Ovary (tissue), 9 donors: ENCODE results near the gene SGCD. TPM values are rescaled to one million over a fixed set of nuclear protein-coding genes. Genes with fewer than 3 reads are reported as not detected.
A peak's percentile ranks its signal among the peaks of the same experiment; 100 is the strongest.

Experiments
- DNase-seq, 5 donors: peaks; one replicate each; pipeline ENCODE4 v3.0.0-alpha.2; 2019 to 2020
- H3K27ac ChIP-seq, 2 donors: fragments of 200-600 bp; one replicate each; pipeline versions ENCODE4 v1.5.1 to v1.8.0; 2019 to 2022
- H3K27me3 ChIP-seq: fragments of 200-600 bp; one replicate; pipeline ENCODE4 v1.8.0; 2022
- H3K36me3 ChIP-seq: fragments of 200-600 bp; sonication (generic); one replicate; pipeline ENCODE4 v1.5.1; 2019
- H3K4me1 ChIP-seq: one replicate; pipeline ENCODE4 v1.8.1; 2013; ENCODE audit warnings: mild to moderate bottlenecking, moderate library complexity; ENCODE audit not compliant: insufficient read depth
- H3K4me3 ChIP-seq: fragments of 200-600 bp; sonication (generic); one replicate; pipeline ENCODE4 v1.5.1; 2017
- H3K9me3 ChIP-seq, 2 donors: fragments of 200-600 bp in 1 of 2; sonication (generic) in 1 of 2; one replicate each; pipeline versions ENCODE4 v1.5.1 to v1.8.1; 2013 to 2019; ENCODE audit warnings: mild to moderate bottlenecking in 1 of 2, moderate library complexity in 1 of 2
- EP300 ChIP-seq: sonication (generic); formaldehyde crosslinking; IDR thresholded peaks from one replicate; pipeline ENCODE4 v1.6.1; 2017; ENCODE audit warnings: antibody characterized with exemption
- POLR2A ChIP-seq: fragments of 450-650 bp; IDR thresholded peaks from one replicate; pipeline ENCODE4 v1.6.1; 2017; ENCODE audit warnings: antibody characterized with exemption, mild to moderate bottlenecking, moderate library complexity
- WGBS, 3 donors: extraction: QIAGEN DNeasy Blood & Tissue Kit in 1 of 3; methylation state at CpG; one replicate each; pipeline versions ENCODE4 v1.1.5 to v1.1.7; 2013 to 2017; 5-methylcytosine and 5-hydroxymethylcytosine counted together
- intact Hi-C, 4 donors: fragments of 100-400 bp; cut with DNase I; formaldehyde crosslinking; loops; one replicate each; pipeline versions ENCODE4 v1.11.0 to v1.15.1; 2022 to 2023
- polyA plus RNA-seq, 2 donors: library from polyadenylated mRNA; stranded (reverse); fragments of 200-250 nt in 1 of 2; fragments of 350-450 nt in 1 of 2; fragmentation: Illumina TruSeq in 1 of 2; extraction: RNeasy Lipid Tissue Mini Kit (QIAGEN cat#74804) in 1 of 2; gene quantifications; one replicate each; pipeline ENCODE4 v1.2.3, GENCODE V29; 2013 to 2014
- total RNA-seq, 7 donors: library from RNA; depleted of rRNA in 2 of 7; stranded (reverse); fragments of >200 nt in 2 of 7; fragmentation: NEBNext Ultra II Directional in 3 of 7; extraction: Animal tissue kit (Norgen Biotek cat#: 25700) in 3 of 7; gene quantifications; one replicate each; pipeline versions ENCODE4 v1.1.0 to v1.2.4, GENCODE V29; 2016 to 2023
- TF ChIP-seq, protein P1 (sequence below), 3 donors: fragments of 450-650 bp in 2 of 3; fragments of 200-600 bp in 1 of 3; IDR thresholded peaks; one replicate each; pipeline versions ENCODE4 v1.5.1 to v1.8.0; 2016 to 2022; ENCODE audit warnings: antibody characterized with exemption in 3 of 3, mild to moderate bottlenecking in 1 of 3
- donor health status: DM: no; HTN: no; CAD: no; lungs with moderate emphysema.
- donor health status: DM: no; HTN: no; CAD: no.
- donor health status: Bipolar disorder and iron deficiency.
- donor health status: DM: yes; HTN: yes; CAD: no.
- donor health status: DM: no; HTN: no; CAD: no.
- donor health status: DM: yes; HTN: yes; CAD: no.

SGCD gene
- total and polyA plus RNA-seq, 9 donors, result 3.7 to 24.0 (median 12.9) TPM

DNA sequence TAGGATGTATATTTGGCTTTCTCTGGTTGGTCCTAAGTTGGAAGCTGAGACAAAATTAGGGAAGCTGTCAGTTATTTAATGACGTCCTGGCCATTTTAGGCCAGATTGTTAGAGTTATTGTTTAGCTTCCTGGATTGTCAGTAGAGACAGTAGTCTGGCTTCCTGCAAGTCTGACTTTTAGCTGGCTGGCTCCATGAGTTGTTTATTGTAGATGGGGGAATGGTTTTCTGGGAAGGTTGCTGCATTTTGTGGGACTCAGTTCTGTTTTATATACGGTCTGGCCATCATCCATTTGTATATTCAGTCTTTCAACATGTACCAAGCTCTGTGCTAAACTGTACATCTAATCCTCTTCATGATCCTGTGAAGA, 68.3 kb downstream of the SGCD start:
- no peaks in the 10 kb centered on the region for H3K36me3 ChIP-seq
- peaks cover 14% of the 10 kb centered on the region for H3K4me1 ChIP-seq
- intact Hi-C loops, result no loop called here
- no peaks in the 10 kb centered on the region for H3K27me3 ChIP-seq
- no peaks in the 10 kb centered on the region for H3K9me3 ChIP-seq
- no peak overlapping the region for H3K4me3 ChIP-seq
- no peak for DNase-seq
- TF ChIP-seq EP300 (no peak), POLR2A (no peak)
- TF ChIP-seq, protein P1, sequence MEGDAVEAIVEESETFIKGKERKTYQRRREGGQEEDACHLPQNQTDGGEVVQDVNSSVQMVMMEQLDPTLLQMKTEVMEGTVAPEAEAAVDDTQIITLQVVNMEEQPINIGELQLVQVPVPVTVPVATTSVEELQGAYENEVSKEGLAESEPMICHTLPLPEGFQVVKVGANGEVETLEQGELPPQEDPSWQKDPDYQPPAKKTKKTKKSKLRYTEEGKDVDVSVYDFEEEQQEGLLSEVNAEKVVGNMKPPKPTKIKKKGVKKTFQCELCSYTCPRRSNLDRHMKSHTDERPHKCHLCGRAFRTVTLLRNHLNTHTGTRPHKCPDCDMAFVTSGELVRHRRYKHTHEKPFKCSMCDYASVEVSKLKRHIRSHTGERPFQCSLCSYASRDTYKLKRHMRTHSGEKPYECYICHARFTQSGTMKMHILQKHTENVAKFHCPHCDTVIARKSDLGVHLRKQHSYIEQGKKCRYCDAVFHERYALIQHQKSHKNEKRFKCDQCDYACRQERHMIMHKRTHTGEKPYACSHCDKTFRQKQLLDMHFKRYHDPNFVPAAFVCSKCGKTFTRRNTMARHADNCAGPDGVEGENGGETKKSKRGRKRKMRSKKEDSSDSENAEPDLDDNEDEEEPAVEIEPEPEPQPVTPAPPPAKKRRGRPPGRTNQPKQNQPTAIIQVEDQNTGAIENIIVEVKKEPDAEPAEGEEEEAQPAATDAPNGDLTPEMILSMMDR (IDR thresholded peaks at IDR 0.05), result no peak
- WGBS, 3 donors, result 54 to 63% (median 56%) methylated on average over 2 of the region's 2 CpGs
- H3K27ac ChIP-seq, result no peak overlapping the region

DNA sequence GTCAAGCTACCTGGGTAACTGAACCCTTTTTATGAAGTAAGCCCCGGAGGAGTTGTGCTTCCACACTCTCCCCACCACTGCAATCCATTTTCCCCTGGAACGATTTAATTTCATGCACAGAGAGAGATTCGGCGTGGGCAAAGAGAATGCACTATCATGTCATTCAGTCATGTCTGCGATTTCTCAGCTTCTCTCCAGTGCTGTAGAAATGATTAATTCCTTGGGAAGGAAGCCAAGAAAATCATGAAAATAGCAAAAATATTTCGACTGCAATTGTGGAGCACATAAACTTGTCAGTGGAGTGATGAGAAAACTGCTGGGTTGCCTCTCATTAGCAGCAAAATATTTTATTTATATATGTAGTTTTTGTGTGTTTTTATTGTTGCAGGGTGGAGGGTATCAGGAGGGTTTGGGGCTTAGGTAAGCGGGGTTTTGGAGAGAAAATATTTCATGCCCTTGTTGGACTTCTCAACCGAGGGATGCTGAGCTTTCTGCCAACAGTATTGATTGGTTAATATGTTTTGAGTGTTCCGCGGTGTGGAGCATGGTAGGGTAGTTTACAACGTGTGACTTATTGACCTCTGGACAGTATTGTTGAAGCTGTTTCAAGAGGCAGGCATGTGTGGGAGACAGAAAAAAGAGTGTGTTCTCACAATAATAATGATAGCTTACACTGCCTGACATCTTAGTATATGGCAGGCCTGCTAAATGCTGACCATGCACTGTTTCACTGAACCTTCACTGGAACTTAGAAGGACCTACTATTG, 69.3 kb downstream of the SGCD start:
- no peak overlapping the region for H3K27ac ChIP-seq
- WGBS, 3 donors, result 7 to 10% (median 10%) methylated on average over 11 of the region's 11 CpGs
- no peaks in the 10 kb centered on the region for H3K9me3 ChIP-seq
- DNase-seq, result no peak
- peaks cover 14% of the 10 kb centered on the region for H3K4me1 ChIP-seq
- intact Hi-C loops, result no loop called here
- H3K27me3 ChIP-seq, result no peaks in the 10 kb centered on the region
- no peaks in the 10 kb centered on the region for H3K36me3 ChIP-seq
- H3K4me3 ChIP-seq, result no peak overlapping the region
- TF ChIP-seq, protein P1 (IDR thresholded peaks at IDR 0.05), result no peak
- TF ChIP-seq POLR2A (no peak), EP300 (no peak)

DNA sequence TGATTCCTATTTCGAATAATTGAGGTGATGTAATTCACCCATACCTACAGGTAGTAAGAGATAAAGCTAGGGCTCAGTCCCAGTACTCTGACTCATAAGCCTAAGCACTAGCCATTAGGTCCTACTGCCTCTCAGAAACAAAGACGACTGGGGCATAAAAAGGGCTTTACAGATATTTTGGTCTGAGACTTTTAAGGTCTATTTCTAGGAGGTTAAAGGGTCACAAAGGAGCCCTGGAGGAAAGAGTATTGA, 69.8 kb downstream of the SGCD start:
- H3K9me3 ChIP-seq, result no peaks in the 10 kb centered on the region
- intact Hi-C loops, result no loop called here
- H3K27ac ChIP-seq, result no peak overlapping the region
- peaks cover 14% of the 10 kb centered on the region for H3K4me1 ChIP-seq
- H3K36me3 ChIP-seq, result no peaks in the 10 kb centered on the region
- TF ChIP-seq POLR2A, result no peak
- H3K4me3 ChIP-seq, result no peak overlapping the region
- no peak for DNase-seq
- WGBS, 3 donors, result 25 to 34% (median 29%) methylated on average over 2 of the region's 2 CpGs
- no peaks in the 10 kb centered on the region for H3K27me3 ChIP-seq

DNA sequence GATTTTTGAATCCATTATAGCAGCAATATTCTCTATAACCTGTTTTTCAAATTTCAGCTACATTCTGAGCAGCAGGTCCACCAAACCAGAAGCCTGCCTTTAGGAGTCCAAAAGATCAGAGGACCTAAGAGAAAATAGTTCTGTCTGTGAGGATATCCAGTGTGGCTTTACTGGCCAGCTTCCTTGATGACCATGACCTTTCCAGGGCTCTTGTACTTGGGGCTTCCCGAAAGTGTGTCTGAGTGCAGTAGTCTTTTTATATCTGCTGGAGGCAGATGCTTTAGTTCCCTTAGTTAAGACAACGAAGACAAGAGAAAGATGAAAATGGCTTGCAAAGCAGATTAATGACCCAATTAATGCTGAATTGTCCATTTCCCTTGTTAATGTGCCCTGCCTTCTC, 72.4 kb downstream of the SGCD start:
- WGBS, 3 donors, result 13 to 23% (median 18%) methylated on average over 2 of the region's 2 CpGs
- H3K27ac ChIP-seq, result no peak overlapping the region
- TF ChIP-seq, protein P1 (IDR thresholded peaks at IDR 0.05), result no peak
- TF ChIP-seq POLR2A (no peak), EP300 (no peak)
- intact Hi-C loops, result no loop called here
- H3K4me3 ChIP-seq, result no peak overlapping the region
- H3K9me3 ChIP-seq, result no peaks in the 10 kb centered on the region
- DNase-seq, result peak in 3 of 5 donors; percentile 31 to 45 (median 45)
- no peaks in the 10 kb centered on the region for H3K27me3 ChIP-seq
- no peaks in the 10 kb centered on the region for H3K36me3 ChIP-seq
- H3K4me1 ChIP-seq, result peaks cover 16% of the 10 kb centered on the region

DNA sequence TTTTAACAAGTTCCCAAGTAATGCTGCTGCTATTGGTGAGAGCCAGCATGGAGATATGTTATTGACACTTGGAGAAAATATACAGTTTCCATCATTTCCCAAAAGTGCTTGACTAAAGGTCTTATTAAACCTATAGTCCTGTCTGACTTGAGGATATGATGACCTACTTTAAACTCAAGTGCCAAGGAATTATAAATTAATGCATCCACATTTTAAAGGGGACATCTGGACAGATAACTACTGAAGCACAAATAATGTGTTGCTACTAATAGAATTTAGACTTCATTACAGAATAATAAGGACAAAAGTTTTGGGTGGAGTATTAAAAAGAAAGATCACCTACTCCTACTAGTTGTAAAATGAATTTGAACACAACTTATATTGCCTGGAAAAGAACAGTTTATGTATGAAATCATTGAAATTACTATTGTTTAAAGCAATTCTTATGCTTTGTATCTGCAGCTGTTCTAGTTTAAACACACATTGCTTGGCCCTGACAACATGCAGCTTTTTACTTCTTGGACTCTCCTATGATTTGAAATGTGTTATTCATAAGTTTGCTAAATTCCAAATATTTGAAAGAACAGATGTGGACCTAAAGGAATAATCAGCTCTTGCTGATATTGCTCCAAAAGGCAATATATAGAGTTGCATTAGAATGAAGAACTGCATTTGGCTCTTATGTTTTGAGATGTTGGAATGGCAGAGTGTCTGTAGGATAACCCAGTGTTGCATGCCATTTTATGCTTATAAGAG, 73.4 kb downstream of the SGCD start:
- TF ChIP-seq, protein P1 (IDR thresholded peaks at IDR 0.05), result no peak
- TF ChIP-seq POLR2A (no peak), EP300 (no peak)
- Histone ChIP-seq H3K4me1 (peaks cover 16% of the 10 kb centered on the region), H3K36me3 (no peaks in the 10 kb centered on the region), H3K4me3 (no peak overlapping the region), H3K9me3 (no peaks in the 10 kb centered on the region), H3K27ac (no peak overlapping the region), H3K27me3 (no peaks in the 10 kb centered on the region)
- no peak for DNase-seq
- intact Hi-C loops, result no loop called here
